HL-60 (cell line): Measurements from ENCODE around the gene GAREM1.

ENCODE experiments used
- DNase-seq, 2 experiments: peaks; one replicate each; pipeline ENCODE4 v3.0.0-alpha.2; 2010 to 2020; ENCODE audit warnings: low read depth in 1 of 2, low spot score in 1 of 2
- H3K27ac ChIP-seq: fragments of 250-450 bp; sonication (Bioruptor Pico); replicated peaks from 2 replicates; pipeline ENCODE4 v1.5.1; 2020; ENCODE audit warnings: mild to moderate bottlenecking, moderate library complexity
- H3K27me3 ChIP-seq: fragments of 250-450 bp; sonication (Bioruptor Pico); 2 replicates; pipeline ENCODE4 v1.5.1; 2021; ENCODE audit warnings: mild to moderate bottlenecking, moderate library complexity; ENCODE audit not compliant: insufficient read depth, poor library complexity, severe bottlenecking
- H3K4me3 ChIP-seq: replicated peaks from 2 replicates; pipeline ENCODE4 v1.5.1; 2011; ENCODE audit warnings: mild to moderate bottlenecking, control low read depth, low read length; ENCODE audit not compliant: insufficient read depth
- GABPA ChIP-seq: IDR thresholded peaks from 2 replicates; pipeline ENCODE4 v1.6.1; 2012; ENCODE audit warnings: low read depth
- POLR2AphosphoS5 ChIP-seq: IDR thresholded peaks from 2 replicates; pipeline ENCODE4 v1.6.1; 2012; ENCODE audit warnings: low read depth
- SPI1 ChIP-seq: IDR thresholded peaks from 2 replicates; pipeline ENCODE4 v1.6.1; 2012; ENCODE audit warnings: low read depth, mild to moderate bottlenecking, borderline replicate concordance
- TF ChIP-seq, protein P1 (sequence below): IDR thresholded peaks from one replicate; pipeline ENCODE4 v1.5.1; 2011; ENCODE audit warnings: low read length, control low read depth, inconsistent platforms; ENCODE audit not compliant: insufficient read depth
- TF ChIP-seq, protein P2 (sequence below): IDR thresholded peaks from 2 replicates; pipeline ENCODE4 v1.6.1; 2012; ENCODE audit warnings: low read depth; ENCODE audit not compliant: insufficient replicate concordance

The GAREM1 gene

DNA sequence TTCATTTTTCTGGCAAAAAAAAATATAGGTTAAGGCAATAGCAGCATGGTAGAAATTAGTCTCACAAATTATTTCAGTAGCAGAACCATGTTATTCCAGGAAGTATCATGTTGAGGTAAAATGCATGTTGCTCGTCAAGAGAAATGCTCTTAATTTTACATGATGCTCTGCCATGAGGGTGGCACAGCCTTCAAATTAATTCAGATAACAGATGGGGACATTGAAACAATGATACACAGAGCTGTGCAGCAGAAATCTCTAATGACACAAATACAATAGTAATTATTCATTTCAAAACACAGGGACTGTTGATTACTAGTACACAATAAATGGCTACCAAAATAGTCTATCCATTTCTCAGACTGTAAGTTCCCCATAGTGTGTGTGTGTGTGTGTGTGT lies 24.8 kb downstream of the GAREM1 start:
- DNase-seq = no peak
- TF ChIP-seq GABPA (no peak), SPI1 (no peak), POLR2AphosphoS5 (no peak)
- TF ChIP-seq, protein P1, sequence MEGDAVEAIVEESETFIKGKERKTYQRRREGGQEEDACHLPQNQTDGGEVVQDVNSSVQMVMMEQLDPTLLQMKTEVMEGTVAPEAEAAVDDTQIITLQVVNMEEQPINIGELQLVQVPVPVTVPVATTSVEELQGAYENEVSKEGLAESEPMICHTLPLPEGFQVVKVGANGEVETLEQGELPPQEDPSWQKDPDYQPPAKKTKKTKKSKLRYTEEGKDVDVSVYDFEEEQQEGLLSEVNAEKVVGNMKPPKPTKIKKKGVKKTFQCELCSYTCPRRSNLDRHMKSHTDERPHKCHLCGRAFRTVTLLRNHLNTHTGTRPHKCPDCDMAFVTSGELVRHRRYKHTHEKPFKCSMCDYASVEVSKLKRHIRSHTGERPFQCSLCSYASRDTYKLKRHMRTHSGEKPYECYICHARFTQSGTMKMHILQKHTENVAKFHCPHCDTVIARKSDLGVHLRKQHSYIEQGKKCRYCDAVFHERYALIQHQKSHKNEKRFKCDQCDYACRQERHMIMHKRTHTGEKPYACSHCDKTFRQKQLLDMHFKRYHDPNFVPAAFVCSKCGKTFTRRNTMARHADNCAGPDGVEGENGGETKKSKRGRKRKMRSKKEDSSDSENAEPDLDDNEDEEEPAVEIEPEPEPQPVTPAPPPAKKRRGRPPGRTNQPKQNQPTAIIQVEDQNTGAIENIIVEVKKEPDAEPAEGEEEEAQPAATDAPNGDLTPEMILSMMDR = no peak
- TF ChIP-seq, protein P2, sequence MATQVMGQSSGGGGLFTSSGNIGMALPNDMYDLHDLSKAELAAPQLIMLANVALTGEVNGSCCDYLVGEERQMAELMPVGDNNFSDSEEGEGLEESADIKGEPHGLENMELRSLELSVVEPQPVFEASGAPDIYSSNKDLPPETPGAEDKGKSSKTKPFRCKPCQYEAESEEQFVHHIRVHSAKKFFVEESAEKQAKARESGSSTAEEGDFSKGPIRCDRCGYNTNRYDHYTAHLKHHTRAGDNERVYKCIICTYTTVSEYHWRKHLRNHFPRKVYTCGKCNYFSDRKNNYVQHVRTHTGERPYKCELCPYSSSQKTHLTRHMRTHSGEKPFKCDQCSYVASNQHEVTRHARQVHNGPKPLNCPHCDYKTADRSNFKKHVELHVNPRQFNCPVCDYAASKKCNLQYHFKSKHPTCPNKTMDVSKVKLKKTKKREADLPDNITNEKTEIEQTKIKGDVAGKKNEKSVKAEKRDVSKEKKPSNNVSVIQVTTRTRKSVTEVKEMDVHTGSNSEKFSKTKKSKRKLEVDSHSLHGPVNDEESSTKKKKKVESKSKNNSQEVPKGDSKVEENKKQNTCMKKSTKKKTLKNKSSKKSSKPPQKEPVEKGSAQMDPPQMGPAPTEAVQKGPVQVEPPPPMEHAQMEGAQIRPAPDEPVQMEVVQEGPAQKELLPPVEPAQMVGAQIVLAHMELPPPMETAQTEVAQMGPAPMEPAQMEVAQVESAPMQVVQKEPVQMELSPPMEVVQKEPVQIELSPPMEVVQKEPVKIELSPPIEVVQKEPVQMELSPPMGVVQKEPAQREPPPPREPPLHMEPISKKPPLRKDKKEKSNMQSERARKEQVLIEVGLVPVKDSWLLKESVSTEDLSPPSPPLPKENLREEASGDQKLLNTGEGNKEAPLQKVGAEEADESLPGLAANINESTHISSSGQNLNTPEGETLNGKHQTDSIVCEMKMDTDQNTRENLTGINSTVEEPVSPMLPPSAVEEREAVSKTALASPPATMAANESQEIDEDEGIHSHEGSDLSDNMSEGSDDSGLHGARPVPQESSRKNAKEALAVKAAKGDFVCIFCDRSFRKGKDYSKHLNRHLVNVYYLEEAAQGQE = no peak
- Histone ChIP-seq H3K27ac (no peak overlapping the region), H3K27me3 (no peaks in the 10 kb centered on the region), H3K4me3 (no peak overlapping the region)

DNA sequence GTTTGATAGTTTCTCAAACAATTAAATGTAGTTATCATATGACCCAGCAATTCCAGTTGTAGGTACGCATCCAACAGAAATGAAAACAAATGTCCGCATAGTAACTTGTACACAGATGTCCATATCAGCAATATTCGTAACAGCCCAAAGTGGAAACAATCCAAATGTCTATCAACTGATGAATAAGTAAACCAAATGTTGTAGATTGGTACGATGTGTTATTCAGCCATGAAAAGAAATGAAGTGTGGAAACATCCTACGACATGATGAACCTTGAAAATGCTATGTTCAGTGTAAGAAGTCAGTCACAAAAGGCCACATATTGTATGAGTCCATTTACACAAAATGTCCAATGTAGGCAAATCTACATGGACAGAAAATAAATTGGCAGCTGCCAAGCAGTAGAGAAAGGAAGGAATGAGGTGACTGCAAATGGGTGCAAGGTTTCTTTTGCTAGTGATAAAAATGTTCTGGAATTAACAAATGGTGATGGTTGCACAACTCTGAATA lies 26.9 kb downstream of the GAREM1 start:
- H3K27ac ChIP-seq = no peak overlapping the region
- H3K4me3 ChIP-seq = no peak overlapping the region
- no peak for TF ChIP-seq SPI1
- TF ChIP-seq, protein P2 = no peak
- TF ChIP-seq, protein P1 = no peak
- TF ChIP-seq GABPA = no peak
- TF ChIP-seq POLR2AphosphoS5 = no peak
- DNase-seq = no peak
- no peaks in the 10 kb centered on the region for H3K27me3 ChIP-seq

DNA sequence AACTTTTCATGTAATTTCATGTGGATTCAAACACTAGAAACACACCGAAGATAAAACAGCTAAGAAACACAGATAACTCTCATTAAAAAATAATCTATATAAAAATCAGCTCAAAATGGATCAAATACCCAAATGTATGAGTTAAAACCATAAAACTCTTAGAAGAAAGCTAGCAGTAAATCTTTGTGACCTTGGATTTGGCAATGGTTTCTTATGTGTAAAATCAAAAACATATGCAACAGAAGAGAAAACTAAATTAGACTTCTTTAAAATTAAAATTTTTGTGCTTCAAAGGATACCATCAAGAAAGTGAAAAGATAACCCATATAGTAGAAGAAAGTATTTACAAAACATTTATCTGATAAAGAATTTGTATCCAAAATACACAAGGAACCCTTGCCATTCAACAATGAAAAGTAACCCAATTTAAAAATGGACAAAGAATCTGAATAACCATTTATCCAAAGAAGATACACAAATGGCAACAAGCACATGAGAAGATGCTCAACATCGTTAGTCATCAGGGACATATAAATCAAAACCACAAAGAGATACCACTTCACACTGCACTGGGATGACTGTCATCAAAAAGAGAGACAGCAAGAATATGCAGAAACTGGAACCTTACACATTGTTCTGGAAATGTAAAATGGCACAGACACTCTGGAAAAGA lies 27.5 kb downstream of the GAREM1 start:
- TF ChIP-seq POLR2AphosphoS5 = no peak
- no peak for TF ChIP-seq GABPA
- TF ChIP-seq, protein P1 = no peak
- TF ChIP-seq SPI1 = no peak
- TF ChIP-seq, protein P2 = no peak
- Histone ChIP-seq H3K4me3 (no peak overlapping the region), H3K27ac (no peak overlapping the region), H3K27me3 (no peaks in the 10 kb centered on the region)
- no peak for DNase-seq
